IPS-15b (cell line): Measurements from ENCODE around the gene AJAP1.

Experiments used
- H3K27me3 ChIP-seq: one replicate; pipeline ENCODE4 v1.6.1; 2013; ENCODE audit warnings: low read length; ENCODE audit not compliant: control insufficient read depth, insufficient read depth
- H3K36me3 ChIP-seq: one replicate; pipeline ENCODE4 v1.6.1; 2013; ENCODE audit warnings: low read length; ENCODE audit not compliant: control insufficient read depth, insufficient read depth
- H3K4me1 ChIP-seq: one replicate; pipeline ENCODE4 v1.6.1; 2013; ENCODE audit warnings: mild to moderate bottlenecking, low read length; ENCODE audit not compliant: control insufficient read depth, insufficient read depth
- H3K4me3 ChIP-seq: one replicate; pipeline ENCODE4 v1.5.1; 2013; ENCODE audit warnings: low read depth, low read length
- H3K9ac ChIP-seq: one replicate; pipeline ENCODE4 v1.6.1; 2013; ENCODE audit warnings: low read depth, mild to moderate bottlenecking, low read length
- H3K9me3 ChIP-seq: one replicate; pipeline ENCODE4 v1.6.1; 2013; ENCODE audit warnings: mild to moderate bottlenecking, low read length; ENCODE audit not compliant: control insufficient read depth, insufficient read depth

The AJAP1 gene

DNA sequence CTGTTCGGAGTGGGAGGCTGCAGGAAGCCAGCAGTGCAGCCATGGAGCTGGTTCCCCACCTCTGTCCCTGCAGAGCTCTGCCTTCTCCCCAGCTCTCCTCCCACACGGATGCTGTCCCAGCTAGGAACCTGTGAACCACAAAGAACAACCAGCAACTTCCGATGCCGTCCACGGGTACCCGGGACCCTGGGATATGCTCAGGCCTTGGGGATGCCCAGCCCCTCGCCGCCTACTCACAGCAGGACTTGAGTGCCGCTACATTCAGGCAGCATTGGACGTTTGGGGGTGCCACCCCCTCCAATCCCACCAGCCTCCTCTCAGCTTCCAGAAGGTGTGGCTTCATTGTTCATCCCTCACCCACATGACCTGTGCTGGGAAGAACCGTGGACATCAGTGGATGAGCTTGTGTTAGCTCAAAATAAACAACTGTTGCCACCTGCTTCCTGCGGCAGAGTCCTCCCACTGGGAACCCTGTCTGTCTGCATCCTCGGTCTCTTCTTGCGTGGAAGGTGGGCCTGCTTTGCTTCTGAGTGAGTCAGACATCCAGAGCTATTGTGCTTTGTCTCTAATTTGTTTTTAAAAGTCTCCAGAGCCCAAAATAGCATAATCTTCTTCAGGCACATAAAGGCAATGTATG is 20.1 kb upstream of the AJAP1 start:
- Histone ChIP-seq H3K27me3 (no peaks in the 10 kb centered on the region), H3K36me3 (no peaks in the 10 kb centered on the region), H3K9ac (no peak overlapping the region), H3K4me3 (no peak overlapping the region), H3K9me3 (no peaks in the 10 kb centered on the region), H3K4me1 (no peaks in the 10 kb centered on the region)

DNA sequence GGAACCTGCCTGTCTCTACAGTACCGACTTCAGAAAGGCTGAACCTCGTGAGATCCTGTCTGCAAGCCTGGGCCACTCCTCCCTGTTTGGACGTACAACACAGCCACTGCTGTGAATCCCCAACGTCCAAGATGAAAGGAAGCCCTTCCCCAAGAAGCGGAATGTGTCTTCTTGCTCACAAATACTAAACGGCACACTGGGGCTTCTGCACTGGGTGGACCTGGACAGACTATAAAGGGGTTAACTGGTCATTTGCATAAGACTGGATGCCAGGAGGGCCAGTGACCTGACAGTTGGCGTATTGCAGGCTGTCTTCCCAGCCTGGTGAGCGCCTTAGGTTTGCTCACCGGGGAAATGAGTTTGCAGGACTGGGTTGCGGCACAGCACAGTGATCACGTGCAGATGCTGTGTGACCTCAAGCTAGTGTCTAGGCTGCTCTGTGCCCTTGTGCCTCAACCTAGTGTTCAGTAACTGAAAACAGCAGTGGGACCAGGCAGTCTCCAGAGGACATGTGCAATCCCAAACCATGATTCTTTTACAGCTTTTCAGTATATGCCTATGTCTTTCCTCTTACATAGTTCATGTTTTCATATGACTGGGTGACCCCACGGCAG is 19.5 kb upstream of the AJAP1 start:
- Histone ChIP-seq H3K4me1 (no peaks in the 10 kb centered on the region), H3K27me3 (no peaks in the 10 kb centered on the region), H3K9me3 (no peaks in the 10 kb centered on the region), H3K4me3 (no peak overlapping the region), H3K36me3 (no peaks in the 10 kb centered on the region), H3K9ac (no peak overlapping the region)

DNA sequence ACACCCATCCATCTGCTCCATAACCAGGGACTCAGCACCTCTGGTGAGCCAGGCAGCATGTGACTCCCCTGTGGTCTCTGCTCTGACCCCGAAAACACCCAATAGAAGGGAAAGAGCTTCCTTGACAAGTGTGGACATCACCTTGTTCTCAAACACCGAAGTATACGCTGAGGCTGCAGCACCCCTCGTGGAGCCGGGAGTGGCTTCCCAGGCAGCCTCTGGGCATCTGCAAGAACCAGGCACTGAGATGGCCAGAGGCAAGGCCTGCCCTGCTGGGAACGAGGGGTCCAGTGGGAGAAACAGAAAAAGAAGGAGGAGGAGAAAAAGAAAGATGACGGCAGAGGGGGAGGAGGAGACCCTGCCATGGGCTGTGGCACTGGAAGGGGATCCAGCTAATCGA is 18.2 kb upstream of the AJAP1 start:
- H3K4me1 ChIP-seq, result no peaks in the 10 kb centered on the region
- no peak overlapping the region for H3K4me3 ChIP-seq
- no peaks in the 10 kb centered on the region for H3K27me3 ChIP-seq
- H3K9me3 ChIP-seq, result no peaks in the 10 kb centered on the region
- H3K9ac ChIP-seq, result no peak overlapping the region
- H3K36me3 ChIP-seq, result no peaks in the 10 kb centered on the region

DNA sequence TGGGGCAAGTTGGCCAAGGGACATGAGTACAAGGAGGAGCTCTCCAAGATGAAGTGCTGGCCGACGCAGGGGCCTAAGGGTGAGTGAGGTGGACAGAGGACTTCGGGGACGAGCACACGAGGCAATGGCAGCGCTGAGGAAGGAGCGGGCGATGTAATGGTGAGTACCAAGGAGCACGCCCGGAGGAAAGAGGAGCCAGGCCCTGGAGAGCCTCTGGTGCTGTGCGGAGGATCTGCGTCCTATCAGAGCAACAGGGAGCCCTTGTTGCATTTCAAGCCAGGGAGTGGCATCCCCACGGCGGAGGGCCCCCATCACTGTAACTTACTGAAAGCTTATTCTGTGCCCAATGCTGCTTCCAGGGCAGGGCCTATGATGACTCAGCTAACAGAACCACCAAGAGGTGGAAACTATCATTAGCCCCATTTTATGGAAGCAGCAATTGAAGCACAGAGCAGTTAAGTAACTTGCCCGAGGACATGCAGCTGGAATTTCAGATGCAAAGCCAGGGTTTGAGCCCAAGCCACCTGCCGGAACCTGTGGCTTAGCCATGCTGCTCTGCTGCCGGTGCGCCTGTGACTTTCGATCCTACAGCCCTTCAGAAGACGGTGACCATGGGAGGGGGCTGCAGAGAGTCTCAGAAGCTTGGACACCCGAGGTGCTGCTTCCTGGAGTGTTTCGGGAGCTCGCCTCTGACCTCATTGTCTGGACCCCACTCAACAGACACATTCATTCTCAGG is 17.6 kb upstream of the AJAP1 start:
- no peaks in the 10 kb centered on the region for H3K9me3 ChIP-seq
- H3K4me1 ChIP-seq, result no peaks in the 10 kb centered on the region
- H3K36me3 ChIP-seq, result no peaks in the 10 kb centered on the region
- no peak overlapping the region for H3K9ac ChIP-seq
- H3K4me3 ChIP-seq, result no peak overlapping the region
- H3K27me3 ChIP-seq, result no peaks in the 10 kb centered on the region

DNA sequence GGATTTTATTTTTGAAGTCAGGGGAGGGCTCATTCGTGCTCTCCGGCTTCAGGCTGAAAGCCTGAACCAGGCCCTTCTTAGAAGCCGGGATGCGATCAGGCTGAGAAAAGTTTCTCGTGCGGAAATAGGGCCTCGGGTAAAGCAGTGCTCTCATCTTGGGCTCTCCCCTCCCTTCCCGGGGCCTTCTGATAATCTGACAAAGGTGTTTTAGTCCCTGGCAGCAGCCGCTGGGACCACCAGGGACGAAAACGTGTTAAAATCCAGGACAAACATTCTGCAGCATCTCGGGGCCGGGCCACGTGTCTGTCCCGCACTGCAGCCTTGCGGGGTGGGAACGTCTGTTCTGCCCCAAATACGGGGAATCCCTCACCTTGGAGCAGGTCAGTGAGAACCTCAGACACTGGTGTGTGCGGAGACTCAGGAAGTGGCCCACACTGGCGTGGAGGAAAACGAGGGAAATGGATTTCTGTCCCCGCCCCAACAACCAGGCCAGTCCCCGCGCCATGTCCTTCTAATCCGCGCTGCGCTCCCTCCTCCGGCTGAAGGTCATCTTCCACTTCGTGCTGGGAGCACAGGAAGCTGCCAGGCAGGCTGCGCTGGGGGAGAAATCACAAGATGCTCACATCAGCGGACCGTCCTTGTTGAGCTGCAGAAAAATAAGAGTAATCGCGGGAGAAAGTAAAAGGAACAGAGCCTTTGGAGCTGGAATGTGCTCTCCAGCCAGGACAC is 16.6 kb upstream of the AJAP1 start:
- no peaks in the 10 kb centered on the region for H3K27me3 ChIP-seq
- no peaks in the 10 kb centered on the region for H3K4me1 ChIP-seq
- H3K36me3 ChIP-seq, result no peaks in the 10 kb centered on the region
- H3K9ac ChIP-seq, result no peak overlapping the region
- H3K9me3 ChIP-seq, result no peaks in the 10 kb centered on the region
- no peak overlapping the region for H3K4me3 ChIP-seq

DNA sequence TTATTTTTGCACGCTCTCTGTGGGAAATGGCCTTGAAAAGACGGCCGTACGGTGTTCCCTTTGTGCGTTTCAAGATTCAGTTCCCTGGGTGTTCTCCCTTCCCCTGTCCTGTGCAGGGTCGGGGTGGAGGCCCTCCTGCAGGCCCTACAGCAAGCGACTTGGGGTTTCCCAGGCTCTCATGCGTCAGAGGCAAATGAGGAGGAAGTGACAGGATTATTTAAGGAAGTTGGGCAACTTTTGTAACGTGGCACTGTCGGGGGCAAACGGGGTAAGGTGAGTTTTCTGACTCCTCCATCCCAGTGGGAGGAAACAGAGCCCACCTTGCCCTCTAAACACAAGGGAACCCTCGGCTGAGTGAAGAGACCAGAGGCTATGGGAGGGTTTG is 16.1 kb upstream of the AJAP1 start:
- Histone ChIP-seq H3K4me1 (no peaks in the 10 kb centered on the region), H3K9me3 (no peaks in the 10 kb centered on the region), H3K27me3 (no peaks in the 10 kb centered on the region), H3K4me3 (no peak overlapping the region), H3K36me3 (no peaks in the 10 kb centered on the region), H3K9ac (no peak overlapping the region)

DNA sequence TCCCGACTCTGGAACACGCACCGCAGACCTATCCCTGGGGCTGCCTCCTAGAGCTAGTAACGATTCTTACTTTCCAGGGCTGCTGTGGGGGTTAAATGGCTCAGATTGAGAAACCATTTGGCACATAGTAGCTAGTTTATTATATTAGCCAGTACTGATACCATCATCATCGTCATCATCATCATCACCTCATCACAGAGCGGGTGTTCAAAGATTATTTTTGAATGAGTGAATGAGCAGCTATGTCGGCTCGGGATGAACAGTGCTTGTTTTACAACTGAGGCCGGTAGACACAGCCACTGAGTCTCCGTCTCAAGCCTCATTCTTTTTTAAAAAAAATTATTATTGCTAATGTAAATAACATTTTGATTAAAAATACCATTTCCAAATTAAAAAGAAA is 13.5 kb upstream of the AJAP1 start:
- no peaks in the 10 kb centered on the region for H3K9me3 ChIP-seq
- H3K27me3 ChIP-seq, result no peaks in the 10 kb centered on the region
- H3K9ac ChIP-seq, result no peak overlapping the region
- no peaks in the 10 kb centered on the region for H3K4me1 ChIP-seq
- H3K4me3 ChIP-seq, result no peak overlapping the region
- H3K36me3 ChIP-seq, result no peaks in the 10 kb centered on the region

DNA sequence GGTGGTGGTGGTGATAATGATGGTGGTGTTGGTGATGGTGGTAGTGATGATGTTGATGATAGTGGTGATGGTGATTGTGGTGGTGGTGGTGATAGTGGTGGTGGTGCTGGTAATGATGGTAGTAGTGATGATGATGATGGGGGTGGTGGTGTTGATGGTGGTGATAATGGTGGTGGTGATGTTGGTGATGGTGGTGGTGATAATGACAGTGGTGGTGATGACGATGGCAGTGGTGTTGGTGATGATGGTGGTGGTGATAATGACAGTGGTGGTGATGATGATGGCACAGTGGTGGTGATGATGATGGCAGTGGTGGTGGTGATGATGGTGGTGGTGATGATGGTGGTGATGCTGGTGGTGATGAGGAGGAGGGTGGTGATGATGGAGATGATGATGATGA is 7.0 kb upstream of the AJAP1 start:
- H3K36me3 ChIP-seq, result no peaks in the 10 kb centered on the region
- peaks cover 12% of the 10 kb centered on the region for H3K27me3 ChIP-seq
- H3K4me3 ChIP-seq, result no peak overlapping the region
- H3K9ac ChIP-seq, result no peak overlapping the region
- no peaks in the 10 kb centered on the region for H3K9me3 ChIP-seq
- peaks cover 16% of the 10 kb centered on the region for H3K4me1 ChIP-seq

DNA sequence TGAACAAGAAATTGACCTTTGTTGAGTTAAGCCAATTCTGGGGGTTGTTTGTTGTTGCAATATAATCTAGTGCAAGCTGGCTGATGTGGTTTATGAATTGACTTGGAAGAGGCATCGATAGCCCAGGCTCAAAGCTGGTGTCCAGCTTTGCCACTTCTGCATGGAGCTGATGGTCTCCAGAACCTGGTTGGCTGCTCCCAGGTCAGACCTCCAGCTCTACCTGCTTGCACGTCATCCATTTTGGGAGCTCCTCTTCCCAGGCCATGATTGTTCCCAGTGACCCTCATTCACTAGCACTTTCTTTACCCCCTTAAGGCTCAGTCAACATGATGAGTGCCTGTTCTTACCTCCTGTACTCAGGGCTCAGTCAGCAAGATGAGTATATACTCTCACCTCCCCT is 5.8 kb upstream of the AJAP1 start:
- Histone ChIP-seq H3K9ac (no peak overlapping the region), H3K4me3 (no peak overlapping the region), H3K4me1 (peaks cover 16% of the 10 kb centered on the region), H3K27me3 (peaks cover 22% of the 10 kb centered on the region), H3K9me3 (no peaks in the 10 kb centered on the region), H3K36me3 (no peaks in the 10 kb centered on the region)

DNA sequence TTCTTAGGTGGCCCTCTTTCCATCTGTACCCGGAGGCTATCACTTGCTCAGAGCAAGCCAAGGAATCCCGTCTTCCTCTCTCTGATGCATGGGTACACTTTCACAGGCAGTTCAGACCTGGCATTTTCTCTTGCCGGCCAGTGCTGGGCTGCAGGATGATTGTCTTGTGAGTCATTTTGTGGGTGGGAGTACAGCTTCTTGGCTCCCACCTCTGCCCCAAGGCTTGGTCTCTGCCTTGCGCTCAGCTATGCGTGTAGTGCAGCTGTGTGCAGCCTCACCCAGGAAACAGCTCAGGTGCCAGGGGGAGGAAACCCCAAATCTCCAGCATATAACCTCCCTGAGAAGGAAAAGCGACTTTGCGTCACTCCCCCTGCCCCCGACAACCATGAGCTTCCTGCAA is 3.9 kb upstream of the AJAP1 start:
- no peaks in the 10 kb centered on the region for H3K36me3 ChIP-seq
- H3K9ac ChIP-seq, result no peak overlapping the region
- no peak overlapping the region for H3K4me3 ChIP-seq
- peaks cover 16% of the 10 kb centered on the region for H3K4me1 ChIP-seq
- no peaks in the 10 kb centered on the region for H3K9me3 ChIP-seq
- peaks cover 27% of the 10 kb centered on the region for H3K27me3 ChIP-seq

DNA sequence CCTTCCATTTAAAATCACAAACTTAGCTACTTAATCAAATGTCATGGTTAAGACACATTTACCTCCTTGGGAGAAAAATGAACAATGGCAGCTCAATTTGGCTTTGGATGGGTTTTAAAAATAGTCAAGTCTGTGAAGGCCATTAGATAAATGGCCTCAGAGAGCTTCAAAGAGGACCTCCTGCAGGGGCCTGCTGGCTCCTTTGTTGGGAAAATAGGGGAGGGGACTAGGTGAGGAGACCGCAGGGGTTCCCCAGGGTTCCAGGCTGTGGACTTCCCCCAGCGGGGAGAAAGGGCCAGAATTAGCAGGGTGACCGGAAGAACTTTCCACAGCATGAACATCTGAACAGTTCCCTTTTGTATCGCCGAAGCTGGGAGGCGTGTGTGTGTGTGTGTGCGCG is 3.4 kb upstream of the AJAP1 start:
- no peak overlapping the region for H3K4me3 ChIP-seq
- H3K36me3 ChIP-seq, result no peaks in the 10 kb centered on the region
- peaks cover 16% of the 10 kb centered on the region for H3K4me1 ChIP-seq
- peaks cover 27% of the 10 kb centered on the region for H3K27me3 ChIP-seq
- H3K9ac ChIP-seq, result no peak overlapping the region
- H3K9me3 ChIP-seq, result no peaks in the 10 kb centered on the region
